WTC11 (cell line): ENCODE measurements around the gene TBRG4. TPM values are rescaled to one million over a fixed set of nuclear protein-coding genes. Genes with fewer than 3 reads are reported as not detected.

Experiments
- ATAC-seq: fragments of 200-7000 bp; cut with Tn5 transposase; 2 replicates; pipeline ENCODE4 v1.10.0; 2021; ENCODE audit warnings: mild to moderate bottlenecking, moderate library complexity
- CTCF ChIA-PET: fragments of 300-600 bp; sonication (Branson Sonifier 250); formaldehyde crosslinking; loops from one replicate; lab custom pipeline; 2021; ENCODE audit warnings: antibody characterized with exemption; lab: Charles Lee
- POLR2A ChIA-PET: fragments of 350-600 bp; sonication (Branson Sonifier 250); formaldehyde crosslinking; loops from one replicate; lab custom pipeline; 2021; ENCODE audit warnings: antibody characterized with exemption; lab: Charles Lee
- DNase-seq: peaks from one replicate; pipeline ENCODE4 v3.0.0; 2021; ENCODE audit warnings: low spot score
- H3K27ac Mint-ChIP-seq: 2 replicates; pipeline ENCODE4 v1.8.0; 2021; ENCODE audit warnings: mixed read lengths
- H3K27me3 Mint-ChIP-seq: 2 replicates; pipeline ENCODE4 v1.8.0; 2021; ENCODE audit warnings: low read depth, mild to moderate bottlenecking, moderate library complexity, mixed read lengths
- H3K36me3 Mint-ChIP-seq: 2 replicates; pipeline ENCODE4 v1.8.0; 2021; ENCODE audit warnings: mixed read lengths
- H3K4me1 Mint-ChIP-seq: 2 replicates; pipeline ENCODE4 v1.8.0; 2022; ENCODE audit warnings: mixed read lengths
- H3K4me3 Mint-ChIP-seq: 2 replicates; pipeline ENCODE4 v1.8.0; 2021; ENCODE audit warnings: mild to moderate bottlenecking, moderate library complexity, mixed read lengths
- H3K9me3 Mint-ChIP-seq: 2 replicates; pipeline ENCODE4 v1.8.0; 2021; ENCODE audit warnings: mixed read lengths
- ATF1 ChIP-seq: sonication (generic); formaldehyde crosslinking; IDR thresholded peaks from 2 replicates; pipeline ENCODE4 v1.8.1; 2023; ENCODE audit warnings: mild to moderate bottlenecking, moderate library complexity, missing genetic modification reagents
- ATF2 ChIP-seq: sonication (generic); formaldehyde crosslinking; IDR thresholded peaks from 2 replicates; pipeline ENCODE4 v1.8.1; 2022; ENCODE audit warnings: low read depth, missing genetic modification reagents, borderline replicate concordance
- E2F4 ChIP-seq: sonication (generic); formaldehyde crosslinking; IDR thresholded peaks from 2 replicates; pipeline ENCODE4 v1.8.1; 2022; ENCODE audit warnings: low read depth, mild to moderate bottlenecking, moderate library complexity, missing genetic modification reagents, borderline replicate concordance
- FOXJ3 ChIP-seq: sonication (generic); formaldehyde crosslinking; IDR thresholded peaks from 2 replicates; pipeline ENCODE4 v1.9.0; 2021; ENCODE audit warnings: missing genetic modification reagents, mild to moderate bottlenecking, borderline replicate concordance
- RORB ChIP-seq: fragments of 250-450 bp; sonication (Bioruptor Pico); IDR thresholded peaks from 2 replicates; pipeline ENCODE4 v1.9.0; 2021; ENCODE audit warnings: mild to moderate bottlenecking
- SOX15 ChIP-seq: fragments of 250-450 bp; sonication (Bioruptor Pico); IDR thresholded peaks from 2 replicates; pipeline ENCODE4 v1.9.0; 2021; ENCODE audit warnings: mild to moderate bottlenecking
- TP53 ChIP-seq: sonication (generic); formaldehyde crosslinking; IDR thresholded peaks from 2 replicates; pipeline ENCODE4 v1.8.1; 2023; ENCODE audit warnings: mild to moderate bottlenecking, missing genetic modification reagents
- ZNF121 ChIP-seq: sonication (generic); formaldehyde crosslinking; IDR thresholded peaks from 2 replicates; pipeline ENCODE4 v1.8.0; 2023; ENCODE audit warnings: missing genetic modification reagents
- ZNF219 ChIP-seq: sonication (generic); formaldehyde crosslinking; IDR thresholded peaks from 2 replicates; pipeline ENCODE4 v1.8.0; 2023; ENCODE audit warnings: missing genetic modification reagents, mild to moderate bottlenecking, borderline replicate concordance
- ZNF416 ChIP-seq: fragments of 250-450 bp; sonication (Bioruptor Pico); IDR thresholded peaks from 2 replicates; pipeline ENCODE4 v1.9.0; 2021; ENCODE audit warnings: mild to moderate bottlenecking, inconsistent platforms
- total RNA-seq: library from RNA; stranded (reverse); gene quantifications from 3 replicates; pipeline ENCODE4 v1.2.3, GENCODE V29; 2021
- TF ChIP-seq, protein P1 (sequence below): fragments of 250-450 bp; sonication (Bioruptor Pico); conservative IDR thresholded peaks from 2 replicates; pipeline ENCODE4 v1.9.0; 2021; ENCODE audit warnings: mild to moderate bottlenecking
- TF ChIP-seq, protein P2 (sequence below): fragments of 250-450 bp; sonication (Bioruptor Pico); IDR thresholded peaks from 2 replicates; pipeline ENCODE4 v1.9.0; 2021; ENCODE audit warnings: mild to moderate bottlenecking
- TF ChIP-seq, protein P3 (sequence below): fragments of 200-600 bp; IDR thresholded peaks from 2 replicates; pipeline ENCODE4 v1.8.0; 2022; ENCODE audit warnings: antibody characterized with exemption
- TF ChIP-seq, protein P4 (sequence below): sonication (generic); formaldehyde crosslinking; IDR thresholded peaks from 2 replicates; pipeline ENCODE4 v1.8.1; 2023; ENCODE audit warnings: mild to moderate bottlenecking, missing genetic modification reagents, moderate library complexity
- TF ChIP-seq, protein P5 (sequence below): sonication (generic); formaldehyde crosslinking; IDR thresholded peaks from 2 replicates; pipeline ENCODE4 v1.8.0; 2023; ENCODE audit warnings: mild to moderate bottlenecking, missing genetic modification reagents

The TBRG4 gene
- total RNA-seq, 1 experiment from 2014 or later, result 167 TPM

DNA sequence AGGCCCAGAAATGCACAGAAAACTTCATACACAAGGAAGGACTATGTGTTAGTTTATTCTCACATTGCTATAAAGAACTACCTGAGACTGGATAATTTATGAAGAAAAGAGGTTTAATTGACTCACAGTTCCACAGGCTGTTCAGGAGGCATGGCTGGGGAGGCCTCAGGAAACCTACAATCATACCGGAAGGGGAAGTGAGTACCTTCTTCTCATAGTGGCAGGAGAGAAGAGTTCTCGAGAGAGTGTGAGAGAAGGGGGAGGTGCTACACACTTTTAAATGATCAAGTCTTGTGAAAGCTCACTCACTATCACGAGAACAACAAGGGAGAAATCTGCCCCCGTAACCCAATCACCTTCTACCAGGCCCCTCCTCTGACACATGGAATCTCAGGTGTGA is 29.3 kb upstream of the TBRG4 start:
- TF ChIP-seq ATF2 (CRISPR knock-in tag), result no peak
- TF ChIP-seq ATF1 (CRISPR knock-in tag), result no peak
- TF ChIP-seq, protein P1, sequence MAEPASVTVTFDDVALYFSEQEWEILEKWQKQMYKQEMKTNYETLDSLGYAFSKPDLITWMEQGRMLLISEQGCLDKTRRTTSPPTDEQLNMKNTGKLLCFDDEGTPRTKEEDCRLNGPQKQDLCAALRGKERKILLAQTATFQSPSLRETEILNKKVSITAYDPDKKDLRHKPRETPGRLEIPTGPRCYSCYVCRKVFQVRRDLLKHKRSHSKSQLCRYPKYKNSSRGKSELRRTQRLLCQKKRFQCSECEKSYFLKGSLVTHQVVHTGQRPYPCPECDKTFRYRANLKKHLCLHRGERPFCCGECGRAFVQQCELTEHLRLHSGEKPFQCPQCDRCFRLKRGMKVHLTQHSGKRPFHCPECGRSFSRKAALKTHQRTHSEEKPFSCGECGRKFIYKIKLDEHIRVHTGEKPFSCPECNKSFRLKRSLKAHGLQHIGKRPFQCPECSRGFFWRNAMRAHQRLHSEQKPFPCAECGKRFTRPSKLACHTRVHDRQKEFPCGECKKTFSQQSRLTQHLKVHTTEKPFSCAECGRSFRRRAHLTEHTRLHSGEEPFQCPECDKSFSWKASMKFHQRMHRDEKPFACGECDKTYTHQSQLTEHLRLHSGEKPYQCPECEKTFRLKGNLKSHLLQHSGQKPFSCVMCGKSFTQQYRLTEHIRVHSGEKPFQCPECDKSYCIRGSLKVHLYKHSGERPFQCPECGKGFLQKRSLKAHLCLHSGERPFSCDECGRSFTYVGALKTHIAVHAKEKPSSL, result no peak
- TF ChIP-seq, protein P2, sequence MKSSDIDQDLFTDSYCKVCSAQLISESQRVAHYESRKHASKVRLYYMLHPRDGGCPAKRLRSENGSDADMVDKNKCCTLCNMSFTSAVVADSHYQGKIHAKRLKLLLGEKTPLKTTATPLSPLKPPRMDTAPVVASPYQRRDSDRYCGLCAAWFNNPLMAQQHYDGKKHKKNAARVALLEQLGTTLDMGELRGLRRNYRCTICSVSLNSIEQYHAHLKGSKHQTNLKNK (CRISPR knock-in tag), result no peak
- TF ChIP-seq ZNF219 (CRISPR knock-in tag), result no peak
- no peak for TF ChIP-seq E2F4 (CRISPR knock-in tag)
- no peak for TF ChIP-seq FOXJ3 (CRISPR knock-in tag)
- no peak for TF ChIP-seq TP53 (CRISPR knock-in tag)
- TF ChIP-seq, protein P3, sequence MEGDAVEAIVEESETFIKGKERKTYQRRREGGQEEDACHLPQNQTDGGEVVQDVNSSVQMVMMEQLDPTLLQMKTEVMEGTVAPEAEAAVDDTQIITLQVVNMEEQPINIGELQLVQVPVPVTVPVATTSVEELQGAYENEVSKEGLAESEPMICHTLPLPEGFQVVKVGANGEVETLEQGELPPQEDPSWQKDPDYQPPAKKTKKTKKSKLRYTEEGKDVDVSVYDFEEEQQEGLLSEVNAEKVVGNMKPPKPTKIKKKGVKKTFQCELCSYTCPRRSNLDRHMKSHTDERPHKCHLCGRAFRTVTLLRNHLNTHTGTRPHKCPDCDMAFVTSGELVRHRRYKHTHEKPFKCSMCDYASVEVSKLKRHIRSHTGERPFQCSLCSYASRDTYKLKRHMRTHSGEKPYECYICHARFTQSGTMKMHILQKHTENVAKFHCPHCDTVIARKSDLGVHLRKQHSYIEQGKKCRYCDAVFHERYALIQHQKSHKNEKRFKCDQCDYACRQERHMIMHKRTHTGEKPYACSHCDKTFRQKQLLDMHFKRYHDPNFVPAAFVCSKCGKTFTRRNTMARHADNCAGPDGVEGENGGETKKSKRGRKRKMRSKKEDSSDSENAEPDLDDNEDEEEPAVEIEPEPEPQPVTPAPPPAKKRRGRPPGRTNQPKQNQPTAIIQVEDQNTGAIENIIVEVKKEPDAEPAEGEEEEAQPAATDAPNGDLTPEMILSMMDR, result no peak
- TF ChIP-seq SOX15 (CRISPR knock-in tag), result no peak
- CTCF ChIA-PET, result interaction anchor here (1.0 kb wide), 1 partner anchor 167 kb away, joined by 3 read pairs; no protein-coding TSS in a partner anchor
- POLR2A ChIA-PET, result no interaction called here
- Mint-ChIP-seq H3K36me3 (no peaks in the 10 kb centered on the region), H3K4me1 (peaks cover 2% of the 10 kb centered on the region), H3K27me3 (no peaks in the 10 kb centered on the region; the same call in 1 of the 2 replicates), H3K27ac (no peak overlapping the region), H3K4me3 (no peak overlapping the region), H3K9me3 (no peaks in the 10 kb centered on the region)
- ATAC-seq (no peak), DNase-seq (no peak)

- H3K36me3 Mint-ChIP-seq, result no peaks in the 10 kb centered on the region
- ChIA-PET CTCF (interaction anchor here (0.7 to 4.6 kb wide), 2 partner anchors 79 to 165 kb away, joined by 3 to 139 read pairs; no protein-coding TSS in a partner anchor), POLR2A (no interaction called here)
- no peaks in the 10 kb centered on the region; the same call in 1 of the 2 replicates for H3K27me3 Mint-ChIP-seq
- DNase-seq (no peak), ATAC-seq (no peak)
- no peak overlapping the region for H3K4me3 Mint-ChIP-seq
- peaks cover 4% of the 10 kb centered on the region for H3K4me1 Mint-ChIP-seq
- TF ChIP-seq RORB, result no peak
- no peak for TF ChIP-seq ZNF121 (CRISPR knock-in tag)
- TF ChIP-seq, protein P4, sequence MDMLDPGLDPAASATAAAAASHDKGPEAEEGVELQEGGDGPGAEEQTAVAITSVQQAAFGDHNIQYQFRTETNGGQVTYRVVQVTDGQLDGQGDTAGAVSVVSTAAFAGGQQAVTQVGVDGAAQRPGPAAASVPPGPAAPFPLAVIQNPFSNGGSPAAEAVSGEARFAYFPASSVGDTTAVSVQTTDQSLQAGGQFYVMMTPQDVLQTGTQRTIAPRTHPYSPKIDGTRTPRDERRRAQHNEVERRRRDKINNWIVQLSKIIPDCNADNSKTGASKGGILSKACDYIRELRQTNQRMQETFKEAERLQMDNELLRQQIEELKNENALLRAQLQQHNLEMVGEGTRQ (CRISPR knock-in tag), result no peak
- no peak for TF ChIP-seq ZNF416 (CRISPR knock-in tag)
- TF ChIP-seq, protein P5, sequence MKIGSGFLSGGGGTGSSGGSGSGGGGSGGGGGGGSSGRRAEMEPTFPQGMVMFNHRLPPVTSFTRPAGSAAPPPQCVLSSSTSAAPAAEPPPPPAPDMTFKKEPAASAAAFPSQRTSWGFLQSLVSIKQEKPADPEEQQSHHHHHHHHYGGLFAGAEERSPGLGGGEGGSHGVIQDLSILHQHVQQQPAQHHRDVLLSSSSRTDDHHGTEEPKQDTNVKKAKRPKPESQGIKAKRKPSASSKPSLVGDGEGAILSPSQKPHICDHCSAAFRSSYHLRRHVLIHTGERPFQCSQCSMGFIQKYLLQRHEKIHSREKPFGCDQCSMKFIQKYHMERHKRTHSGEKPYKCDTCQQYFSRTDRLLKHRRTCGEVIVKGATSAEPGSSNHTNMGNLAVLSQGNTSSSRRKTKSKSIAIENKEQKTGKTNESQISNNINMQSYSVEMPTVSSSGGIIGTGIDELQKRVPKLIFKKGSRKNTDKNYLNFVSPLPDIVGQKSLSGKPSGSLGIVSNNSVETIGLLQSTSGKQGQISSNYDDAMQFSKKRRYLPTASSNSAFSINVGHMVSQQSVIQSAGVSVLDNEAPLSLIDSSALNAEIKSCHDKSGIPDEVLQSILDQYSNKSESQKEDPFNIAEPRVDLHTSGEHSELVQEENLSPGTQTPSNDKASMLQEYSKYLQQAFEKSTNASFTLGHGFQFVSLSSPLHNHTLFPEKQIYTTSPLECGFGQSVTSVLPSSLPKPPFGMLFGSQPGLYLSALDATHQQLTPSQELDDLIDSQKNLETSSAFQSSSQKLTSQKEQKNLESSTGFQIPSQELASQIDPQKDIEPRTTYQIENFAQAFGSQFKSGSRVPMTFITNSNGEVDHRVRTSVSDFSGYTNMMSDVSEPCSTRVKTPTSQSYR, result no peak
- H3K9me3 Mint-ChIP-seq, result no peaks in the 10 kb centered on the region
- no peak overlapping the region for H3K27ac Mint-ChIP-seq
Observed at GRCh38 chr7:45138433-45139267, 27.2 kb upstream of the TBRG4 start.
